Measurements from ENCODE around the gene ITGB1BP1. TPM values are rescaled to one million over a fixed set of nuclear protein-coding genes. Genes with fewer than 3 reads are reported as not detected.

The ITGB1BP1 gene
- total RNA-seq: 100 to 1,000 TPM; 132 to 167 TPM

GRCh38 chr2:9423100-9423921 lies at the start of gene ITGB1BP1, which contains the start of gene CPSF3:
ITGB1BP1 (minus strand) TSS chr2:9423528; CDS start chr2:9418697, 4,831 bp downstream.
CPSF3 (plus strand) TSS chr2:9423654; CDS start chr2:9423774, 120 bp downstream.
- Mint-ChIP-seq H3K4me1 (ENCODE audit: low read depth in 2 of 2) (peaks cover 21 to 28% of the 10 kb centered on the region in 2 donors), H3K4me3 (no peak within 1 kb of the TSS), H3K36me3 (peaks cover 14% of the 10 kb centered on the region), H3K9me3 (no peaks in the 10 kb centered on the region), H3K27ac (no peak within 1 kb of the TSS), H3K27me3 (no peaks in the 10 kb centered on the region)
- ATAC-seq (peak; percentile 93 to 95), DNase-seq (ENCODE audit: low spot score) (peak; percentile 99)

- Mint-ChIP-seq H3K4me3 (no peak overlapping the region), H3K4me1 (ENCODE audit: low read depth in 2 of 2) (peaks cover 18 to 21% of the 10 kb centered on the region in 2 donors), H3K9me3 (no peaks in the 10 kb centered on the region), H3K27ac (no peak overlapping the region), H3K27me3 (no peaks in the 10 kb centered on the region), H3K36me3 (peaks cover 7% of the 10 kb centered on the region)
- no peak for DNase-seq (ENCODE audit: low spot score)
- no peak for ATAC-seq
These were observed 49.2 kb upstream of the ITGB1BP1 start for GRCh38 chr2:9472511-9472910.

GRCh38 chr2:9471206-9471605 lies 47.9 kb upstream of the ITGB1BP1 start:
- Mint-ChIP-seq H3K4me3 (no peak overlapping the region), H3K36me3 (peaks cover 10% of the 10 kb centered on the region)
- DNase-seq (ENCODE audit: low spot score): no peak

GRCh38 chr2:9467687-9468086 lies 44.4 kb upstream of the ITGB1BP1 start:
- ATAC-seq (no peak), DNase-seq (ENCODE audit: low spot score) (no peak)
- no peak overlapping the region for H3K27ac Mint-ChIP-seq
- peaks cover 6% of the 10 kb centered on the region for H3K36me3 Mint-ChIP-seq
- peaks cover 5 to 10% of the 10 kb centered on the region in 2 donors for H3K4me1 Mint-ChIP-seq (ENCODE audit: low read depth in 2 of 2)
- H3K4me3 Mint-ChIP-seq: no peak overlapping the region
- no peaks in the 10 kb centered on the region for H3K27me3 Mint-ChIP-seq
- no peaks in the 10 kb centered on the region for H3K9me3 Mint-ChIP-seq

More at GRCh38 chr2:9471206-9471605, 47.9 kb upstream of the ITGB1BP1 start:
- H3K9me3 Mint-ChIP-seq: no peaks in the 10 kb centered on the region
- peaks cover 9 to 15% of the 10 kb centered on the region in 2 donors for H3K4me1 Mint-ChIP-seq (ENCODE audit: low read depth in 2 of 2)
- ATAC-seq: no peak
- H3K27ac Mint-ChIP-seq: no peak overlapping the region
- H3K27me3 Mint-ChIP-seq: no peaks in the 10 kb centered on the region

- ATAC-seq: no peak
- Mint-ChIP-seq H3K9me3 (no peaks in the 10 kb centered on the region), H3K27me3 (no peaks in the 10 kb centered on the region), H3K27ac (no peak overlapping the region), H3K4me1 (ENCODE audit: low read depth in 2 of 2) (peaks cover 5 to 10% of the 10 kb centered on the region in 2 donors), H3K36me3 (peaks cover 6% of the 10 kb centered on the region), H3K4me3 (no peak overlapping the region)
- DNase-seq (ENCODE audit: low spot score): no peak
These were observed 42.9 kb upstream of the ITGB1BP1 start for GRCh38 chr2:9466147-9466683.

- Mint-ChIP-seq H3K9me3 (no peaks in the 10 kb centered on the region), H3K27ac (no peak overlapping the region), H3K27me3 (no peaks in the 10 kb centered on the region), H3K36me3 (peaks cover 10% of the 10 kb centered on the region), H3K4me3 (no peak overlapping the region), H3K4me1 (ENCODE audit: low read depth in 2 of 2) (peaks cover 5 to 10% of the 10 kb centered on the region in 2 donors)
- DNase-seq (ENCODE audit: low spot score) (no peak), ATAC-seq (no peak)
These were observed 41.8 kb upstream of the ITGB1BP1 start for GRCh38 chr2:9465170-9465569.

- no peaks in the 10 kb centered on the region for H3K9me3 Mint-ChIP-seq
- H3K36me3 Mint-ChIP-seq: peaks cover 21% of the 10 kb centered on the region
- peaks cover 5 to 10% of the 10 kb centered on the region in 2 donors for H3K4me1 Mint-ChIP-seq (ENCODE audit: low read depth in 2 of 2)
- H3K27me3 Mint-ChIP-seq: no peaks in the 10 kb centered on the region
- peak; percentile 68 for DNase-seq (ENCODE audit: low spot score)
- peak; percentile 95 to 96 for ATAC-seq
- H3K4me3 Mint-ChIP-seq: no peak overlapping the region
- peak overlapping the region; percentile 65 to 76 for H3K27ac Mint-ChIP-seq
These were observed 40.3 kb upstream of the ITGB1BP1 start for GRCh38 chr2:9463698-9464034.

GRCh38 chr2:9462886-9463697 lies 39.8 kb upstream of the ITGB1BP1 start:
- Mint-ChIP-seq H3K9me3 (no peaks in the 10 kb centered on the region), H3K27me3 (no peaks in the 10 kb centered on the region), H3K4me3 (peak overlapping the region; percentile 50), H3K4me1 (ENCODE audit: low read depth in 2 of 2) (peaks cover 5 to 10% of the 10 kb centered on the region in 2 donors), H3K27ac (peak overlapping the region; percentile 65 to 76), H3K36me3 (peaks cover 21% of the 10 kb centered on the region)
- no peak for DNase-seq (ENCODE audit: low spot score)
- peak; percentile 85 to 86 for ATAC-seq

GRCh38 chr2:9462313-9462712 lies 39.0 kb upstream of the ITGB1BP1 start:
- no peak for ATAC-seq
- H3K36me3 Mint-ChIP-seq: peaks cover 21% of the 10 kb centered on the region
- no peak overlapping the region for H3K27ac Mint-ChIP-seq
- DNase-seq (ENCODE audit: low spot score): no peak
- no peaks in the 10 kb centered on the region for H3K27me3 Mint-ChIP-seq
- H3K4me3 Mint-ChIP-seq: no peak overlapping the region
- no peaks in the 10 kb centered on the region for H3K9me3 Mint-ChIP-seq
- peaks cover 5 to 10% of the 10 kb centered on the region in 2 donors for H3K4me1 Mint-ChIP-seq (ENCODE audit: low read depth in 2 of 2)

GRCh38 chr2:9461079-9461478 lies 37.8 kb upstream of the ITGB1BP1 start:
- Mint-ChIP-seq H3K36me3 (peaks cover 26% of the 10 kb centered on the region), H3K4me3 (no peak overlapping the region), H3K9me3 (no peaks in the 10 kb centered on the region), H3K4me1 (ENCODE audit: low read depth in 2 of 2) (peaks cover 5 to 10% of the 10 kb centered on the region in 2 donors), H3K27me3 (no peaks in the 10 kb centered on the region), H3K27ac (peak overlapping the region in 1 of 2 donors; percentile 48)
- DNase-seq (ENCODE audit: low spot score) (no peak), ATAC-seq (no peak)

- Mint-ChIP-seq H3K27ac (peak overlapping the region in 1 of 2 donors; percentile 48), H3K4me3 (no peak overlapping the region), H3K9me3 (no peaks in the 10 kb centered on the region), H3K36me3 (peaks cover 26% of the 10 kb centered on the region), H3K4me1 (ENCODE audit: low read depth in 2 of 2) (peaks cover 5 to 10% of the 10 kb centered on the region in 2 donors), H3K27me3 (no peaks in the 10 kb centered on the region)
- DNase-seq (ENCODE audit: low spot score): no peak
- no peak for ATAC-seq
These were observed 37.2 kb upstream of the ITGB1BP1 start for GRCh38 chr2:9460441-9461017.

GRCh38 chr2:9451231-9451630 lies 27.9 kb upstream of the ITGB1BP1 start:
- no peaks in the 10 kb centered on the region for H3K9me3 Mint-ChIP-seq

GRCh38 chr2:9445089-9445488 lies 21.8 kb upstream of the ITGB1BP1 start:
- Mint-ChIP-seq H3K4me3 (no peak overlapping the region), H3K9me3 (no peaks in the 10 kb centered on the region), H3K27ac (no peak overlapping the region), H3K27me3 (no peaks in the 10 kb centered on the region), H3K4me1 (ENCODE audit: low read depth in 2 of 2) (no peaks in the 10 kb centered on the region), H3K36me3 (peaks cover 40% of the 10 kb centered on the region)
- ATAC-seq: no peak
- DNase-seq (ENCODE audit: low spot score): no peak

More at GRCh38 chr2:9451231-9451630, 27.9 kb upstream of the ITGB1BP1 start:
- no peak for DNase-seq (ENCODE audit: low spot score)
- no peaks in the 10 kb centered on the region for H3K27me3 Mint-ChIP-seq
- H3K36me3 Mint-ChIP-seq: peaks cover 16% of the 10 kb centered on the region
- no peak overlapping the region for H3K27ac Mint-ChIP-seq
- H3K4me1 Mint-ChIP-seq (ENCODE audit: low read depth in 2 of 2): no peaks in the 10 kb centered on the region
- H3K4me3 Mint-ChIP-seq: no peak overlapping the region
- no peak for ATAC-seq
